GM19238 (cell line): ENCODE results near the gene HCN3.
A peak's percentile ranks its signal among the peaks of the same experiment; 100 is the strongest.

Source experiments
- DNase-seq: peaks from one replicate; pipeline ENCODE4 v3.0.0; 2011; ENCODE audit warnings: low spot score; ENCODE audit not compliant: insufficient read length

Gene HCN3

GRCh38 chr1:155254228-155254713 is 23.0 kb upstream of the HCN3 start:
- no peak for DNase-seq

GRCh38 chr1:155254714-155255242 is 22.5 kb upstream of the HCN3 start:
- peak; percentile 20 for DNase-seq

GRCh38 chr1:155255243-155256007 is 21.8 kb upstream of the HCN3 start, which contains the start of gene ENTREP3:
TSS of gene ENTREP3 (minus strand) at chr1:155255483. CDS start at chr1:155254877, 606 bp downstream.
- peak; percentile 91 for DNase-seq

GRCh38 chr1:155256058-155256852 is 21.0 kb upstream of the HCN3 start:
- DNase-seq = no peak

- DNase-seq = no peak
These were observed 17.0 kb upstream of the HCN3 start for GRCh38 chr1:155260276-155260675.

- DNase-seq = no peak
These were observed 15.8 kb upstream of the HCN3 start for GRCh38 chr1:155261493-155261851.

GRCh38 chr1:155261852-155262673 is 15.2 kb upstream of the HCN3 start, which contains the start of gene SCAMP3:
TSS of gene SCAMP3 (minus strand) at chr1:155262360. CDS start at chr1:155262151, 209 bp downstream.
- peak; percentile 99 for DNase-seq

GRCh38 chr1:155263067-155263466 is 14.2 kb upstream of the HCN3 start:
- no peak for DNase-seq

GRCh38 chr1:155266553-155266952 is 10.7 kb upstream of the HCN3 start:
- DNase-seq = no peak

- DNase-seq = no peak
These were observed 9.9 kb upstream of the HCN3 start for GRCh38 chr1:155267373-155267772.

GRCh38 chr1:155268630-155269029 is 8.6 kb upstream of the HCN3 start:
- DNase-seq = no peak

- no peak for DNase-seq
These were observed 7.9 kb upstream of the HCN3 start for GRCh38 chr1:155269381-155269780.

- DNase-seq = peak; percentile 60
These were observed 4.6 kb upstream of the HCN3 start for GRCh38 chr1:155272466-155273342.

- DNase-seq = peak; percentile 97
These were observed 3.7 kb upstream of the HCN3 start, which contains the start of gene CLK2 for GRCh38 chr1:155273343-155274245. TSS of gene CLK2 (minus strand) at chr1:155273504. CDS start at chr1:155270977, 2,527 bp downstream.

GRCh38 chr1:155277902-155278688 is 832 bp downstream of the HCN3 start:
- peak; percentile 71 for DNase-seq

- no peak for DNase-seq
These were observed 1.5 kb downstream of the HCN3 start for GRCh38 chr1:155278689-155279160.

- DNase-seq = no peak
These were observed 2.0 kb downstream of the HCN3 start for GRCh38 chr1:155279268-155279667.

GRCh38 chr1:155282488-155283091 is 5.3 kb downstream of the HCN3 start:
- DNase-seq = no peak
